ENCODE measurements around the gene NUBP2. TPM values are rescaled to one million over a fixed set of nuclear protein-coding genes. Genes with fewer than 3 reads are reported as not detected.

The NUBP2 gene
- total and polyA plus RNA-seq, 8 donors: 20.4 to 58.8 (median 31.0) TPM

DNA sequence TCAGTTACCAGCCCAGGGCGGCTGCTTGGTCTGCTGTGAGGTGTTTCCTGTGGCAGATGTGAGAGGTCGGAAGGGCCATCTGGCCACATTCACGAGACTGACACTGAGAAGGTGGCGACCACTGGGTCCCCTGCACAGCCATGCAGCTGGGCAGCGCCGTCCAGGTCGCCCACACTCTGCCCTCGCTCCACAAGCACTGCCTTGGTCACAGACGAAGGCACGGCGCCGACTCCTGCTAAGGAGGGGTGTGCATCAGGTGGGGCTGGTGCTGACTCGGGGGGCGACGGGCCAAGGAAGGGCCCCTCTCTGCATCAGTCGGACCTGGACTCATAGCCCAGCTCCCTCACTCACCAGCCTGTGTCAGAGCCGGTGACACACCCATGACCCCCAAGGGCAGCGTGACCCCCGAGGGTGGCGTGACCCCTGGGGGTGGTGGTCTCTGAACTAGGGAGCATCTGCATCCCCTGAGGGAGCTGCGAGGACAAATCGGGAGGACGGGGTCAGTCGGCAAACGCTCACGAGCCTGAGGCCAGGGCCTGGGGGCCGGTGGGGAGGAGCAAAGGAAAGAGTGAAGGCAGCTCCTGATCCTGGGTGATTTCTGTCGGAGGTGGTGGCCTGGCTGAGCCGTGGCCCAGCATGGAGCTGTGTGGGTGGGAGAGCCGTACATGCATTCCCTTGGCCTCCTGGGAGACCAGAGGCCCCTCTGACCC lies 41.8 kb upstream of the NUBP2 start:
- H3K4me3 ChIP-seq: no peak overlapping the region
- FAIRE-seq: no peak
- intact Hi-C loops (cut with DNase I): no loop called here

DNA sequence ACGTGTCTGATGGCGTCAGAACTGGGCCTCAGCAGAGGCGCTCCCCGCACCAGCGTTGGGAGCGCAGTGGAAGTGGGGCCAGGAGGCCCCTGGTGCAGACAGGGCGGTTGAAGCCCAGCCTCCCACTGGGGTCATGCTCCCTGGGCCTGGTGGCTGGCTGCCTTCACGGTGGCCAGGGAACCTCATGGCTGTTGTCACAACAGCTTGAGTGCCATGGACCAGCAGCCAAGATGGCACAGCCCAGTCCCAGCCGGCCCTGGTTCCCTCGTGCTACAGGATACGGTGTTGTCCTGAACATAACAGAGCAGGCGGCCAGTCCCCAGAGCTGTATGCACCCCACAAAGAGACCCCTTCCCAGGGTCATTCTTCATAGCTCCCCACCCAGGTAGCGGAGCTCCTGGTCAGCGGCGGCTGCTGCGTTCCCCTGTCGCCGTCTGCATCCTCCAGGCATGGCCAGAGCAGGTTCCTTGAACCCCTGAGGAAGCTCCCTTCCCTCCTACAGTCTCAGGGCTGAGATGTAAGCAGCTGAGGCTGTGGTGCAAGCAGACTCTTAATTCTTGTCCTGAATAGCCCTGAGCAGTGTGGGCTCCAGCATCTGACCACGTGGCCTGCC lies 41.1 kb upstream of the NUBP2 start:
- no peak for DNase-seq
- Histone ChIP-seq H3K4me3 (no peak overlapping the region), H3K27ac (no peak overlapping the region), H3K4me1 (no peaks in the 10 kb centered on the region), H3K27me3 (no peaks in the 10 kb centered on the region), H3K36me3 (peaks cover 0 to 13% (median 0%) of the 10 kb centered on the region in 3 donors), H3K9me3 (no peaks in the 10 kb centered on the region)
- peak in 2 of 4 donors; percentile 12 to 13 for ATAC-seq
- no peak for FAIRE-seq
- intact Hi-C loops (cut with DNase I): no loop called here
- WGBS, 2 donors: 93 to 95% methylated on average over 19 of the region's 19 CpGs
- TF ChIP-seq, protein P1, sequence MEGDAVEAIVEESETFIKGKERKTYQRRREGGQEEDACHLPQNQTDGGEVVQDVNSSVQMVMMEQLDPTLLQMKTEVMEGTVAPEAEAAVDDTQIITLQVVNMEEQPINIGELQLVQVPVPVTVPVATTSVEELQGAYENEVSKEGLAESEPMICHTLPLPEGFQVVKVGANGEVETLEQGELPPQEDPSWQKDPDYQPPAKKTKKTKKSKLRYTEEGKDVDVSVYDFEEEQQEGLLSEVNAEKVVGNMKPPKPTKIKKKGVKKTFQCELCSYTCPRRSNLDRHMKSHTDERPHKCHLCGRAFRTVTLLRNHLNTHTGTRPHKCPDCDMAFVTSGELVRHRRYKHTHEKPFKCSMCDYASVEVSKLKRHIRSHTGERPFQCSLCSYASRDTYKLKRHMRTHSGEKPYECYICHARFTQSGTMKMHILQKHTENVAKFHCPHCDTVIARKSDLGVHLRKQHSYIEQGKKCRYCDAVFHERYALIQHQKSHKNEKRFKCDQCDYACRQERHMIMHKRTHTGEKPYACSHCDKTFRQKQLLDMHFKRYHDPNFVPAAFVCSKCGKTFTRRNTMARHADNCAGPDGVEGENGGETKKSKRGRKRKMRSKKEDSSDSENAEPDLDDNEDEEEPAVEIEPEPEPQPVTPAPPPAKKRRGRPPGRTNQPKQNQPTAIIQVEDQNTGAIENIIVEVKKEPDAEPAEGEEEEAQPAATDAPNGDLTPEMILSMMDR (IDR thresholded peaks at IDR 0.05): no peak

More for the DNA sequence above, 41.8 kb upstream of the NUBP2 start:
- Histone ChIP-seq H3K36me3 (peaks cover 0 to 11% (median 0%) of the 10 kb centered on the region in 3 donors), H3K4me1 (no peaks in the 10 kb centered on the region), H3K27me3 (no peaks in the 10 kb centered on the region), H3K9me3 (no peaks in the 10 kb centered on the region), H3K27ac (no peak overlapping the region)
- DNase-seq (no peak), ATAC-seq (no peak)
- TF ChIP-seq, protein P1 (IDR thresholded peaks at IDR 0.05): no peak
- WGBS, 2 donors: 91 to 94% methylated on average over 29 to 30 of the region's 30 CpGs

DNA sequence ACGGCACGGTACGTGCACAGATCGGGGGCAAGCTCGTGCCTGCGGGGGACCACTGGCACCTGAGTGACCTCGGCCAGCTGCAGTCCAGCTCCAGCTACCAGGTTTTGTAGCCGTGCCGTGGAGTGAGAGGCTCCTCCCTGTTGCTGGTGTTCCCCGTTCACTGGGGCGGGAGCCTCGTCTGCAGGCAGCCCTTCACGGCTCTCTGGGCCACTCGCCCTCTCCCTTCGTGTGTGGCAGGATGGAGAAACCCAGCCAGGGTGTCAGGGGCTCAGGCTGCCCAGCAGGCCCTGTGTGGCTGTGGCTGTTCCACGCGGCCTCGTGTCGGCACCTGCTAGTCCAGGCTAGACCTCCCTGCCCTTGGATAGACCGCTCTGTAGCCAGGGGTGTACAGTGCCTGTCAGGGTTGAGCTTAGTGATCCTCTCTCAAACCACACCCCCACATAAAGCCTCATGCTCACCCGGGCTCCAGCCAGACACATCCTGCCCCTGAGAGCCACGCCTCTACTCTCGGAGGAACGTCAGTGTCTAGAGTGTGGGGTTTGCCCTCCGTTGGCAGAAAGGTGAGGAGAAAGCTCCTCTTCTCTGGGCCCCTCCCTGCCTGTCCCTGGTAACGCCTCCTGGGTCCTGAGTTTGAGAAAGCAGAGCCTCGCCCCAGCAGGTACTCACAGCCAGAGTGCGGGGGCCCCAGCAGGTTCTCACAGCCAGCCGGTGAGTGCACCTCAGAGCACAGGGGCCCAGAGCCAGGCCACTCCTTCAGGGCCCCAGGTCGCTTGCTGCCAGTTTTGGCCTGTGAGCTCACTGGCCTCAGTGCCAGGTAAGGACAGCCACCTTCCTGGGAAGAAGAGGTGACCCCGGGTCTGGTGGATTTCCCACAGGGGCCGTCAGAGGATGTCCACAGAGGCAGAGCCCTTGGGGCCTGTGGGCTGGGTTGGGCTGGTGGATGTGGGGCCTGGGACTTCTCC lies 39.1 kb upstream of the NUBP2 start:
- intact Hi-C loops (cut with DNase I): no loop called here
- no peak for DNase-seq
- Histone ChIP-seq H3K27ac (no peak overlapping the region), H3K36me3 (peaks cover 0 to 31% (median 7%) of the 10 kb centered on the region in 3 donors), H3K9me3 (no peaks in the 10 kb centered on the region), H3K27me3 (no peaks in the 10 kb centered on the region), H3K4me3 (no peak overlapping the region), H3K4me1 (no peaks in the 10 kb centered on the region)
- TF ChIP-seq, protein P1 (IDR thresholded peaks at IDR 0.05): no peak
- WGBS, 2 donors: 92 to 94% methylated on average over 32 of the region's 32 CpGs
- FAIRE-seq: no peak
- no peak for ATAC-seq

DNA sequence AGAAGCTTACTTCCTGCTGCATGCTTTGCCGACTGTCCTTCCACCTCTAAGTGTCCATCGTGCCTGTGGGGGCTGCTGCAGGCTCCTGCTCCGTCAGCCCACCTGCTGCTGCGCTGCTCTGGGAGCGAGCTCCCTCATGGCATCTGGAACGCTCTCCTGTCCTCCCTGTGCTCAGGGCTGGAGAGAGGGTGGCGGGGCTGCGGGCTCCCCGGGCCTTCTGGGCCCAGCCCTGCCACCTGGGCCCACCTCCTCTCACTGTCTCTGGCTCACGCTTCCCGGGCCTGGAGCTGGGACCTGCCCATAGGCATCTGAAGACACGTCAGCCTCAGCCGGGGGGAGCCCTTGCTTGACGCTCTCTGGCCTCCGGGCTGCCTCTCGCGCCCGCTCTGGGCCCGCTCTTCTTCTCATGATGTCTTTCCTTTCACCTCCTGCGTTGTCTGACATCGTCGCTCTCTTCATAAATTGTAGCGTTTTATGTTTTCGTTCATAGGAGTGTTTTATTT lies 38.4 kb upstream of the NUBP2 start:
- WGBS, 2 donors: 91 to 94% methylated on average over 24 of the region's 24 CpGs
- peaks cover 0 to 38% (median 14%) of the 10 kb centered on the region in 3 donors for H3K36me3 ChIP-seq

More for the DNA sequence above, 38.4 kb upstream of the NUBP2 start:
- DNase-seq (no peak), FAIRE-seq (no peak), ATAC-seq (no peak)
- intact Hi-C loops (cut with DNase I): no loop called here
- Histone ChIP-seq H3K9me3 (no peaks in the 10 kb centered on the region), H3K4me3 (no peak overlapping the region), H3K27me3 (no peaks in the 10 kb centered on the region), H3K4me1 (no peaks in the 10 kb centered on the region), H3K27ac (no peak overlapping the region)
- TF ChIP-seq, protein P1 (IDR thresholded peaks at IDR 0.05): no peak

Measured in pancreas (tissue), 10 donors.